ENCODE data around the gene FAM169A. TPM values are rescaled to one million over a fixed set of nuclear protein-coding genes. Genes with fewer than 3 reads are reported as not detected.
"Not testable (repeated sequence)": the region's sequence is repeated elsewhere in the genome, so short reads cannot be mapped to it uniquely, and the experiment has no call there.

Gene FAM169A
- total and polyA plus RNA-seq, 12 donors = 1.7 to 36.4 (median 7.4) TPM

DNA sequence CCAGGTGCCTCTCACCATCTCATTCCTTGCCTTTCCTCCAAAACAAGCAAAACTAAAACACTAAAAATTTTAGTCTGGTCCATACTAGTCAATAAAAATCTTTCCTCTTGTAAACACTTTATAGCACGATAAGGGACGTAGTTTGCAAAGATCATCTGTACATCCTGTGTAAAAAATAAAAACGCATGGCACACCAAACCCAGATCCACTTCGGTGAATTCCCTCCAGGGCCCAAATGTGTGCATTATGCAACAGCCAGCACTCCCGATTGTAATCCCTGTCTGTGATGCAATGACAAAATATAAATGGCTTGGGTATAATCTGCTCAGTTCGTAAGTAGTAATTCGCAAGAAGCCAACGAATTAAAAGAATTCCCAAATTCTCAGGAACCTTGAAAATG lies 1.4 kb downstream of the FAM169A start:
- 55 to 58% (median 57%) methylated on average over 8 of the region's 8 CpGs for WGBS, 4 donors
- intact Hi-C loops (cut with DNase I) = no loop called here

DNA sequence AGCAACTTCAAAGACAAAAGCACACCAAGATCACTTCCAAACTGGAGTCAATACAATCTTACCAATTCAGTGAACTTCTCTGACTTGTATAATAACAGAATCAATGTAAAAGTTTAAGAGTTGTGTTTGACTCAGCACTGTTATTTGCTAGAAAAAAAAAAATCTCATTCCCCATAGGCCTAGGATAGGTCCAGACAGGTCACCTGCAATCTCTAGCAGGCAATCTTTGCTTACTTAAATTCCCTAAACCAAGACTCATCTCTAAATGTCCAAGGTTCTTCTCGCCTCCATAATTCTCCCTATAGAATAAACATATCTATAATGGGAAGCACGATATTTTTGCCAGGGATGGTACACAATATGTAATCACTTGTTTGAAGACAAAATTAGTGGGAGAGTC lies 2.5 kb downstream of the FAM169A start:
- no peak for DNase-seq
- intact Hi-C loops (cut with DNase I) = no loop called here
- TF ChIP-seq POLR2A (IDR thresholded peaks at IDR 0.05) = no peak
- TF ChIP-seq, protein P1, sequence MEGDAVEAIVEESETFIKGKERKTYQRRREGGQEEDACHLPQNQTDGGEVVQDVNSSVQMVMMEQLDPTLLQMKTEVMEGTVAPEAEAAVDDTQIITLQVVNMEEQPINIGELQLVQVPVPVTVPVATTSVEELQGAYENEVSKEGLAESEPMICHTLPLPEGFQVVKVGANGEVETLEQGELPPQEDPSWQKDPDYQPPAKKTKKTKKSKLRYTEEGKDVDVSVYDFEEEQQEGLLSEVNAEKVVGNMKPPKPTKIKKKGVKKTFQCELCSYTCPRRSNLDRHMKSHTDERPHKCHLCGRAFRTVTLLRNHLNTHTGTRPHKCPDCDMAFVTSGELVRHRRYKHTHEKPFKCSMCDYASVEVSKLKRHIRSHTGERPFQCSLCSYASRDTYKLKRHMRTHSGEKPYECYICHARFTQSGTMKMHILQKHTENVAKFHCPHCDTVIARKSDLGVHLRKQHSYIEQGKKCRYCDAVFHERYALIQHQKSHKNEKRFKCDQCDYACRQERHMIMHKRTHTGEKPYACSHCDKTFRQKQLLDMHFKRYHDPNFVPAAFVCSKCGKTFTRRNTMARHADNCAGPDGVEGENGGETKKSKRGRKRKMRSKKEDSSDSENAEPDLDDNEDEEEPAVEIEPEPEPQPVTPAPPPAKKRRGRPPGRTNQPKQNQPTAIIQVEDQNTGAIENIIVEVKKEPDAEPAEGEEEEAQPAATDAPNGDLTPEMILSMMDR (IDR thresholded peaks at IDR 0.05) = no peak
- no peak overlapping the region for H3K27ac ChIP-seq
- no peak overlapping the region for H3K4me3 ChIP-seq
- no peaks in the 10 kb centered on the region for H3K9me3 ChIP-seq (replicated peaks in 1 of 3)
- peaks cover 0 to 5% of the 10 kb centered on the region in 2 donors for H3K4me1 ChIP-seq (replicated peaks in 1 of 2)
- H3K27me3 ChIP-seq = no peaks in the 10 kb centered on the region
- WGBS, 4 donors = 90 to 99% (median 94%) methylated on average over 2 of the region's 2 CpGs
- no peaks in the 10 kb centered on the region for H3K36me3 ChIP-seq (replicated peaks in 1 of 2)

More for the DNA sequence above, 1.4 kb downstream of the FAM169A start:
- Histone ChIP-seq H3K4me3 (peak overlapping the region in 1 of 4 donors; percentile 93), H3K36me3 (replicated peaks in 1 of 2) (no peaks in the 10 kb centered on the region), H3K27me3 (no peaks in the 10 kb centered on the region), H3K27ac (no peak overlapping the region), H3K4me1 (replicated peaks in 1 of 2) (peaks cover 0 to 5% of the 10 kb centered on the region in 2 donors), H3K9me3 (replicated peaks in 1 of 3) (no peaks in the 10 kb centered on the region)
- TF ChIP-seq, protein P1 (IDR thresholded peaks at IDR 0.05) = no peak
- TF ChIP-seq POLR2A (IDR thresholded peaks at IDR 0.05) = no peak
- DNase-seq = no peak

DNA sequence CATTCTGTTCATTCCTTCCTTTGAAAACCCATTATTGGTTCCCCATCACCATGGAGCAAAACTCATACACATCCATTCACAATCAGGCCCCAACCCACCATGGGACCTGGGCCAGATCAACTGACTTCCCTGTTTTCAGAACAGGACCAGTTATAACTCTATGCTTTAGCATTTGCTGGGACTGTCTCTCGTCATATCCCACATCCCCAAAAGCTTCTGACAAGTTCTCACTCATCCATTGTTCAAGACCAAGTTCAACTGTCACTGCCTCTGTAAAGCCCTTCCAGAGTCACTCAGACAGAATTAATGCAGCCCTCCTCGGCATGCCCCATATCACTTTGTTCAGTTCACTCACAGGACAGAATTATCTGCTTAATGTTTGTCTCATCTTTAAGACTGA lies 4.0 kb downstream of the FAM169A start:
- Histone ChIP-seq H3K9me3 (replicated peaks in 1 of 3) (no peaks in the 10 kb centered on the region), H3K27ac (no peak overlapping the region), H3K36me3 (replicated peaks in 1 of 2) (no peaks in the 10 kb centered on the region), H3K4me3 (no peak overlapping the region), H3K27me3 (no peaks in the 10 kb centered on the region), H3K4me1 (replicated peaks in 1 of 2) (peaks cover 0 to 5% of the 10 kb centered on the region in 2 donors)
- DNase-seq = no peak
- intact Hi-C loops (cut with DNase I) = no loop called here
- 87 to 100% (median 94%) methylated on average over 2 of the region's 2 CpGs for WGBS, 4 donors
- TF ChIP-seq, protein P1 (IDR thresholded peaks at IDR 0.05) = no peak
- TF ChIP-seq POLR2A (IDR thresholded peaks at IDR 0.05) = no peak

DNA sequence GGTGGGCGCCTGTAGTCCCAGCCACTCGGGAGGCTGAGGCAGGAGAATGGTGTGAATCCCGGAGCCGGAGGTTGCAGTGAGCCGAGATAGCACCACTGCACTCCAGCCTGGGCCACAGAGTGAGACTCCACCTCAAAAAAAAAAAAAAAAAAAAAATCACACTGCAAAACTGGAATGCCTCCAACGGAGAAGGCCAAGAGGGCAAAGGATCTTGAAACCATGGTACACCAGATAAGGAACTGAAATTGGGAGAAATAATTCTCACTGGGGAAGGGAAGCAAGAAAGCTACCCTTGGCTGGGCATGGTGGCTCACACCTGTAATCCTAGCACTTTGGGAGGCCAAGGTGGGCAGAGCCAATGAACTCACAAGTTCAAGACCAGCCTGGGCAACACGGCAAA lies 9.2 kb downstream of the FAM169A start:
- intact Hi-C loops (cut with DNase I); H3K27me3 ChIP-seq; H3K4me1 ChIP-seq (replicated peaks in 1 of 2); H3K9me3 ChIP-seq (replicated peaks in 1 of 3); H3K36me3 ChIP-seq (replicated peaks in 1 of 2); H3K27ac ChIP-seq; H3K4me3 ChIP-seq: not testable (repeated sequence)
- DNase-seq = peak in 1 of 7 donors; percentile 16
- WGBS, 4 donors = 78 to 90% (median 84%) methylated on average over 7 of the region's 7 CpGs

DNA sequence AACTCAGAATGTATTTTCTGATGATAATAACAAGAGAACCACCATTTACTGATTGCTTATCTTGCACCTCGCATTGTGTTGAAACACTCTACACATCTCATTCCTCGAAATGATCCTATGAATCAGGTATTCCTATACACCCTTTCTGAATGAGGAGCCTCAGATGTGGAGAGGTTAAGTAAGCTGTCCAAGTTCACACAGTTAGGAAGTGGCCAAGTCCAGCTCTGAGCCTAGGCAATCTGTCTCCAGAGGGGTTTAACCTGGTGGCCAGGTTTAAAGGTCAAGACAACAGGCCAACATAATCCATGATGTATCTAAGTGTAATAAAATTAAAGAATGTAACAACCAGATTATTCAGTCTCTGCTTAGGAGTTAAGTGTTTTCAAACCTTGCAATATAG lies 12.9 kb downstream of the FAM169A start:
- H3K4me1 ChIP-seq (replicated peaks in 1 of 2) = peaks cover 0 to 33% of the 10 kb centered on the region in 2 donors
- DNase-seq = no peak
- no peaks in the 10 kb centered on the region for H3K36me3 ChIP-seq (replicated peaks in 1 of 2)
- intact Hi-C loops (cut with DNase I) = no loop called here
- no peak overlapping the region for H3K4me3 ChIP-seq
- 87 to 94% (median 92%) methylated on average over 2 of the region's 2 CpGs for WGBS, 4 donors
- H3K27ac ChIP-seq = no peak overlapping the region
- no peaks in the 10 kb centered on the region for H3K27me3 ChIP-seq
- no peaks in the 10 kb centered on the region for H3K9me3 ChIP-seq (replicated peaks in 1 of 3)
- TF ChIP-seq, protein P1 (IDR thresholded peaks at IDR 0.05) = no peak
- no peak for TF ChIP-seq POLR2A (IDR thresholded peaks at IDR 0.05)

Data from adrenal gland (tissue), 12 donors.